ENCODE results near the gene HDGFL1.
A peak's percentile ranks its signal among the peaks of the same experiment; 100 is the strongest.

The HDGFL1 gene

GRCh38 chr6:22544476-22544875 is 24.9 kb upstream of the HDGFL1 start:
- peak in 1 of 2 donors; percentile 1 for DNase-seq (ENCODE audit: low read depth in 2 of 2)
- H3K4me3 ChIP-seq (replicated peaks in 1 of 2; ENCODE audit: low read depth in 2 of 2, low read length in 2 of 2), result no peak overlapping the region
- TF ChIP-seq CTCF (IDR thresholded peaks at IDR 0.05; ENCODE audit: low read depth, low read length), result no peak

- no peak for DNase-seq (ENCODE audit: low read depth in 2 of 2)
- no peak overlapping the region for H3K4me3 ChIP-seq (replicated peaks in 1 of 2; ENCODE audit: low read depth in 2 of 2, low read length in 2 of 2)
- TF ChIP-seq CTCF (IDR thresholded peaks at IDR 0.05; ENCODE audit: low read depth, low read length), result no peak
Measured at GRCh38 chr6:22545051-22545450, 24.3 kb upstream of the HDGFL1 start.

- no peak for DNase-seq (ENCODE audit: low read depth in 2 of 2)
- TF ChIP-seq CTCF (IDR thresholded peaks at IDR 0.05; ENCODE audit: low read depth, low read length), result no peak
- H3K4me3 ChIP-seq (replicated peaks in 1 of 2; ENCODE audit: low read depth in 2 of 2, low read length in 2 of 2), result no peak overlapping the region
Measured at GRCh38 chr6:22546236-22546635, 23.1 kb upstream of the HDGFL1 start.

DNA sequence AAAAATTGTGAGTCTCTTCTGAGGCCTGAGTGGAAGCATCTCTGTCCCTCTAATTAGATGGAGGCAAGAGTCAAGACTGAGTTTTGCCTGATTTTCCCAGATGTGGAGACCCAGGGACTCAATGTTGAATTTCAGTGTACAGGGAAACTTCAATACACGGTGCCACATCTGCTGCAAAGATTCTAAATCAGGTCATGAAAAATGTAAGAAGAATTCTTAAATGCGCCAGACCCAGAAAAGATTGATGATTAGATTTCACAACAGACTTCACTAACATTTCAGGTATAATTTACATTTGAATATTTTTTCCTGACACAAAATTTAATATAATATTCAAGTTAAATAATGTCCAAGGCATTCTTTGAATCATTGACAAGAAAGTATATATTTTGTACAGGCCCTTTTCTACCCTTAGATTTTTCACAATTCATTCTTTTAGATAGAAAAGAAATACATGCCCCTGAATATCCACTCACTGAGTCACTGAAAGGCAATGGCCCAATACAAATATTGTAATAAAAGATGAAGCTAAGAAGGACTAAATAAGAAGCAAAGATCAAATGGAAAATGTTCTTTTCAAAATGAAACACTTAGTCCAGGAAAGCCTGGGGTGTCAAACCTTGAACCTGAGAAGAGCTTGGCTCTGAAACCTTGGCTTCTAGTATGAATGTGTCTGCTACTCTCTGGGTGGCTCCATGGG is 18.2 kb upstream of the HDGFL1 start:
- peak in 1 of 2 donors; percentile 37 for DNase-seq (ENCODE audit: low read depth in 2 of 2)
- TF ChIP-seq CTCF (IDR thresholded peaks at IDR 0.05; ENCODE audit: low read depth, low read length), result no peak
- no peak overlapping the region for H3K4me3 ChIP-seq (replicated peaks in 1 of 2; ENCODE audit: low read depth in 2 of 2, low read length in 2 of 2)

DNA sequence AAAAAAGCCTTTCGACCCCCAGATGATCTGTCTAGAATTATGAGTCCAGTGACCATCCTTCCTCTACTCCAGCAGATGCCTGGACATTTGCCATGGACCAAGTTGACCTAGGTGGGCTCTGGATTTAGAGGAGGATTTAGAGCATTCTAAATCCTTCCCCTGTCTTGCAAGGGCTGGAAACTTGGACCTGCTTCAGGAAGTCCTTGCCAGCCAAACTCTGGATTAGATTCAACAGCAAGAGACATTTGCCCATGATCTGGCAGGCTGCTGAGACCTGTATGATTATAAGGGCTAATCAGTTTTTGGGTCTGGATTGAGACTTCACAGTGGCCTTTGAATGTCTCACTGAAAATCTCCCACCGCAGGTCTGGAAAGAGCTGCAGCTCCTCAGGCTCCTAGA is 13.1 kb upstream of the HDGFL1 start:
- no peak overlapping the region for H3K4me3 ChIP-seq (replicated peaks in 1 of 2; ENCODE audit: low read depth in 2 of 2, low read length in 2 of 2)
- no peak for TF ChIP-seq CTCF (IDR thresholded peaks at IDR 0.05; ENCODE audit: low read depth, low read length)
- DNase-seq (ENCODE audit: low read depth in 2 of 2), result no peak

DNA sequence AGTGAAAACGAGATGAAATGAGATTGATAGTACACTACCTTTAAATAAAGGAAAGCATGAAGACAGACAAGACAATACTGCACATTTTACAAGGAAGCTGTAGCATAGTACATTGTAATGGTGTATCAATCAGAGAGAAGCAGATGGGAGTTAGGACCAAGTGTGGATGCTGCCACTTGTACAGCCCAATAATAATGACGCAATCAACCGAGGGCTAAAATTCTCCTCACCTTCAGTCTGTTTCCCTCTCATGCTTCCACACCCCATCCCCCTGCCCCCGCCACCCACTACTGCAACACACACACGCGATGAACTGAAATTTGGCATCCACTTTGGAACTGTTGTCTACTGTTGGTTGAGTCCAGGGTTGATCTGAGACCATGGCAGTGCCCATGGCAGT is 12.4 kb upstream of the HDGFL1 start:
- no peak overlapping the region for H3K4me3 ChIP-seq (replicated peaks in 1 of 2; ENCODE audit: low read depth in 2 of 2, low read length in 2 of 2)
- DNase-seq (ENCODE audit: low read depth in 2 of 2), result no peak
- TF ChIP-seq CTCF (IDR thresholded peaks at IDR 0.05; ENCODE audit: low read depth, low read length), result no peak

All from cardiac fibroblast (primary cell).